Gastroesophageal sphincter (tissue), 2 donors: ENCODE results near the gene CSRNP3.

Experiments
- EP300 ChIP-seq: sonication (generic); formaldehyde crosslinking; IDR thresholded peaks from one replicate; pipeline ENCODE4 v1.6.1; 2017; ENCODE audit warnings: antibody characterized with exemption, mild to moderate bottlenecking
- POLR2A ChIP-seq, 2 donors: fragments of 450-650 bp; IDR thresholded peaks; one replicate each; pipeline ENCODE4 v1.6.1; 2017; ENCODE audit warnings: antibody characterized with exemption in 2 of 2, mild to moderate bottlenecking in 2 of 2, moderate library complexity in 1 of 2

- TF ChIP-seq EP300, result no peak
- TF ChIP-seq POLR2A (IDR thresholded peaks at IDR 0.05), result no peak
These were observed 230.4 kb downstream of the CSRNP3 start for GRCh38 chr2:165699946-165700345.
